PC-9 (cell line): ENCODE data around the gene RLN3. TPM values are rescaled to one million over a fixed set of nuclear protein-coding genes. Genes with fewer than 3 reads are reported as not detected.
A peak's percentile ranks its signal among the peaks of the same experiment; 100 is the strongest.

Experiments used
- BruUV-seq: library from RNA; stranded (reverse); fragments of 400-500 nt; replicated peaks from 2 replicates; lab custom pipeline; 2021; lab: Mats Ljungman, UMichigan
- CTCF ChIA-PET: fragments of 300-600 bp; sonication (Branson Sonifier 250); formaldehyde crosslinking; loops from one replicate; lab custom pipeline; 2022; ENCODE audit warnings: antibody characterized with exemption; lab: Charles Lee
- POLR2A ChIA-PET: fragments of 300-600 bp; sonication (Branson Sonifier 250); formaldehyde crosslinking; loops from one replicate; lab custom pipeline; 2022; ENCODE audit warnings: antibody characterized with exemption; ENCODE audit not compliant: unreplicated experiment; lab: Charles Lee
- DNase-seq, 2 experiments: peaks; one replicate each; pipeline versions ENCODE4 v3.0.0 to v3.0.0-alpha.2; 2015 to 2022; ENCODE audit warnings: mixed read lengths in 1 of 2
- H2AFZ ChIP-seq: fragments of 200-600 bp; sonication (generic); 2 replicates; pipeline ENCODE4 v1.8.1; 2017; ENCODE audit warnings: antibody characterized with exemption
- H3F3A ChIP-seq: fragments of 200-600 bp; sonication (generic); 2 replicates; pipeline ENCODE4 v1.8.1; 2017; ENCODE audit warnings: antibody characterized with exemption, mild to moderate bottlenecking, low read depth; ENCODE audit not compliant: insufficient read depth
- H3K27ac ChIP-seq: fragments of 200-600 bp; sonication (generic); 2 replicates; pipeline ENCODE4 v1.6.1; 2016; ENCODE audit warnings: mixed run types
- H3K27me3 ChIP-seq: fragments of 200-600 bp; sonication (generic); 2 replicates; pipeline ENCODE4 v1.6.1; 2016; ENCODE audit warnings: low read depth, mixed run types; ENCODE audit not compliant: insufficient read depth
- H3K36me3 ChIP-seq: fragments of 200-600 bp; sonication (generic); 2 replicates; pipeline ENCODE4 v1.6.1; 2016; ENCODE audit warnings: low read depth, mixed run types
- H3K4me1 ChIP-seq: fragments of 200-600 bp; sonication (generic); replicated peaks from 2 replicates; pipeline ENCODE4 v1.6.1; 2016; ENCODE audit warnings: mixed run types; ENCODE audit not compliant: insufficient read depth
- H3K4me2 ChIP-seq: fragments of 200-600 bp; sonication (generic); 2 replicates; pipeline ENCODE4 v1.6.1; 2017; ENCODE audit warnings: mixed run types
- H3K4me3 ChIP-seq: fragments of 200-600 bp; sonication (generic); 2 replicates; pipeline ENCODE4 v1.6.1; 2016; ENCODE audit warnings: mixed run types
- H3K79me2 ChIP-seq: fragments of 200-600 bp; sonication (generic); 2 replicates; pipeline ENCODE4 v1.6.1; 2017; ENCODE audit warnings: low read depth, mixed run types
- H3K9me2 ChIP-seq: fragments of 200-600 bp; sonication (generic); 2 replicates; pipeline ENCODE4 v1.8.1; 2017; ENCODE audit warnings: mild to moderate bottlenecking; ENCODE audit not compliant: insufficient read depth
- H3K9me3 ChIP-seq: fragments of 200-600 bp; sonication (generic); 2 replicates; pipeline ENCODE4 v1.8.1; 2016; ENCODE audit warnings: low read depth; ENCODE audit not compliant: insufficient read depth
- H4K20me1 ChIP-seq: fragments of 200-600 bp; sonication (generic); 2 replicates; pipeline ENCODE4 v1.8.1; 2017; ENCODE audit not compliant: insufficient read depth
- CTCF ChIP-seq: fragments of 200-600 bp; sonication (generic); conservative IDR thresholded peaks from 2 replicates; pipeline ENCODE4 v1.6.1; 2017; ENCODE audit warnings: mixed run types, antibody characterized with exemption, mild to moderate bottlenecking, moderate library complexity
- EZH2 ChIP-seq: fragments of 200-600 bp; sonication (generic); IDR thresholded peaks from 2 replicates; pipeline ENCODE4 v1.8.0; 2017; ENCODE audit warnings: antibody characterized with exemption, low read depth
- intact Hi-C: fragments of 100-400 bp; cut with micrococcal nuclease; formaldehyde crosslinking; loops from one replicate; pipeline ENCODE4 v1.10.0; 2022; ENCODE audit not compliant: unreplicated experiment
- total RNA-seq: library from RNA; stranded (reverse); gene quantifications from 2 replicates; pipeline ENCODE4 v1.2.3, GENCODE V29; 2021

Gene RLN3
- total RNA-seq, 1 experiment from 2014 or later: not detected

GRCh38 chr19:14004619-14005348, 23.2 kb upstream of the RLN3 start:
- no peak for TF ChIP-seq CTCF
- TF ChIP-seq EZH2: no peak
- POLR2A ChIA-PET: no interaction called here
- 0 out of 2 replicates have a peak, but pooled peaks cover 4% of the 10 kb centered on the region for H3K36me3 ChIP-seq
- intact Hi-C loops: loop anchor here (5.0 kb wide), 1 partner anchor 503 kb away; no protein-coding TSS in a partner anchor
- no peak overlapping the region for H2AFZ ChIP-seq
- H3K9me2 ChIP-seq: no peaks in the 10 kb centered on the region
- peak overlapping the region; percentile 24; the same call in 1 of the 2 replicates for H3K4me2 ChIP-seq
- no peak for DNase-seq
- H3F3A ChIP-seq: peaks cover 32% of the 10 kb centered on the region
- no peaks in the 10 kb centered on the region for H3K27me3 ChIP-seq
- no peak overlapping the region for H3K4me3 ChIP-seq
- no peak overlapping the region for H3K27ac ChIP-seq
- H3K79me2 ChIP-seq: peaks cover 36% of the 10 kb centered on the region
- CTCF ChIA-PET: interaction anchor here (0.5 to 0.7 kb wide), 4 partner anchors 132 to 1672 kb away, joined by 3 to 18 read pairs (median 8); no protein-coding TSS in a partner anchor
- TSS peak; percentile 55 for BruUV-seq
- peaks cover 6% of the 10 kb centered on the region for H3K4me1 ChIP-seq
- no peaks in the 10 kb centered on the region for H4K20me1 ChIP-seq
- 0 out of 2 replicates have a peak, but pooled peaks cover 2% of the 10 kb centered on the region for H3K9me3 ChIP-seq

- Histone ChIP-seq H3K27me3 (no peaks in the 10 kb centered on the region), H3F3A (peaks cover 30% of the 10 kb centered on the region), H3K27ac (peak overlapping the region; percentile 82), H3K4me1 (peaks cover 6% of the 10 kb centered on the region), H3K9me2 (no peaks in the 10 kb centered on the region), H3K36me3 (no peaks in the 10 kb centered on the region), H3K4me3 (peak overlapping the region; percentile 65; the same call in 1 of the 2 replicates), H3K9me3 (no peaks in the 10 kb centered on the region), H3K79me2 (peaks cover 32% of the 10 kb centered on the region), H2AFZ (0 out of 2 replicates have a peak overlapping the region, but pooled peaks have one; percentile 47), H4K20me1 (no peaks in the 10 kb centered on the region), H3K4me2 (peak overlapping the region; percentile 96)
- ChIA-PET CTCF (interaction anchor here (0.5 to 0.6 kb wide), 3 partner anchors 133 to 166 kb away, joined by 7 to 18 read pairs (median 8); no protein-coding TSS in a partner anchor), POLR2A (interaction anchor here (0.6 to 1.2 kb wide), 4 partner anchors 18 to 692 kb away, joined by 3 to 12 read pairs (median 4); partner anchors contain the start of gene IL27RA)
- TF ChIP-seq CTCF (no peak), EZH2 (no peak)
- intact Hi-C loops: loop anchor here (2.0 to 5.0 kb wide), 2 partner anchors 67 to 502 kb away; partner anchors contain the start of gene MISP3
- DNase-seq: peak; percentile 59 to 87
- BruUV-seq: no TSS peak
These were observed 22.4 kb upstream of the RLN3 start for GRCh38 chr19:14005349-14006084.
